Measurements from ENCODE around the gene SLC6A9.

GRCh38 chr1:44060830-44061267 lies 29.6 kb upstream of the SLC6A9 start:
- TF ChIP-seq CTCF (IDR thresholded peaks at IDR 0.05; ENCODE audit: control extremely low read depth in 1 of 3, insufficient read depth in 1 of 3, low read depth in 1 of 3, low read length in 3 of 3) = no peak
- no peak for TF ChIP-seq GTF2F1 (IDR thresholded peaks at IDR 0.05; ENCODE audit: borderline replicate concordance, low read depth, low read length)
- TF ChIP-seq SRF (IDR thresholded peaks at IDR 0.05; ENCODE audit: low read depth, low read length) = no peak
- TF ChIP-seq USF2 (IDR thresholded peaks at IDR 0.05; ENCODE audit: low read length) = no peak
- no peak for TF ChIP-seq POLR2AphosphoS5 (IDR thresholded peaks at IDR 0.05; ENCODE audit: low read depth, low read length)
- no peak for TF ChIP-seq CBX8 (IDR thresholded peaks at IDR 0.05; ENCODE audit: borderline replicate concordance, low read depth, low read length)
- TF ChIP-seq JUN (IDR thresholded peaks at IDR 0.05; ENCODE audit: low read depth, low read length) = no peak
- TF ChIP-seq POLR2A (IDR thresholded peaks at IDR 0.05; ENCODE audit: control extremely low read depth in 1 of 2, low read depth in 2 of 2, low read length in 2 of 2) = no peak
- no peak for TF ChIP-seq CHD7 (IDR thresholded peaks at IDR 0.05; ENCODE audit: insufficient replicate concordance, low read length)
- no peak for TF ChIP-seq GABPA (IDR thresholded peaks at IDR 0.05; ENCODE audit: borderline replicate concordance, insufficient read depth, low read length)
- no peak for TF ChIP-seq MAFK (IDR thresholded peaks at IDR 0.05; ENCODE audit: low read depth, low read length)
- no peak for TF ChIP-seq BRCA1 (IDR thresholded peaks at IDR 0.05; ENCODE audit: low read depth, low read length)
- TF ChIP-seq CEBPB (IDR thresholded peaks at IDR 0.05; ENCODE audit: low read depth, low read length) = no peak

All from H1 (cell line).